Activated CD8-positive, alpha-beta memory T cell treated with anti-CD3 and anti-CD28 coated beads for 4 hours (primary cell): ENCODE results near the gene TYW1B.
"Not testable (repeated sequence)": the region's sequence is repeated elsewhere in the genome, so short reads cannot be mapped to it uniquely, and the experiment has no call there.

ENCODE experiments used
- DNase-seq, 2 donors: peaks; one replicate each; pipeline ENCODE4 v3.0.0-alpha.2; 2020; ENCODE audit warnings: low read depth in 2 of 2

The TYW1B gene

DNA sequence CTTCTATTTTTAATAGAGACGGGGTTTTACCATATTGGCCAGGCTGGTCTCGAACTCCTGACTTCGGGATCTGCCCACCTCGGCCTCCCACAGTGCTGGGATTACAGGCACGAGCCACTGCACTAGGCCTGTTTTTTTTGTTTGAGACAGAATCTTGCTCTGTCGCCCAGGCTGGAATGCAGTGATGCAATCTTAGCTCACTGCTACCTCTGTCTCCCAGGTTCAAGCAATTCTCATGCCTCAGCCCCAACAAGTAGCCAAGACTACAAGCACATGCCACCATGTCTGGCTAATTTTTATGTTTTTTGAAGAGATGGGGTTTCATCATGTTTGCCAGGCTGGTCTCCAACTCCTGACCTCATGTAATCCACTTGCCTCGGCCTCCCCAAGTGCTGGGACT, 73.7 kb downstream of the TYW1B start:
- DNase-seq: no peak

DNA sequence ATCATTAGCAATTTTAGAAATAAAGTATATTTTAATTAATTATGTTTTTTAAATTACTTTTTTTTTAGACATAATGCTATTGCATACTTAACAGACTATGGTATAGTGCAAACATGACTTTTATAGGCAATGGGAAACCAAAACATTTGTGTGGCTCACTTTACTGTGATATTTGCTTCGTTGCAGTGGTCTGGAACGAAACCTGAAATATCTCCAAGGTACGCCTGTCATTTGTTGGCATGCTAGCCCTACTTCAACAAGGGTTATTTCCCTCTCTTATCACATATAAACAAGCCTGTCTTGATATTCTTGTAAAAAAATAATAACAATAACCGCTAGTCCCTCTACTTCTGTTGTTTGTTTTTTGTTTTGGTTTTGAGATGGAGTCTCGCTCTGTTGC, 74.2 kb downstream of the TYW1B start:
- DNase-seq: no peak

GRCh38 chr7:72753229-72753628, 74.8 kb downstream of the TYW1B start:
- not testable (repeated sequence) for DNase-seq

- DNase-seq: no peak
Observed at GRCh38 chr7:72751978-72752377, 76.0 kb downstream of the TYW1B start.

DNA sequence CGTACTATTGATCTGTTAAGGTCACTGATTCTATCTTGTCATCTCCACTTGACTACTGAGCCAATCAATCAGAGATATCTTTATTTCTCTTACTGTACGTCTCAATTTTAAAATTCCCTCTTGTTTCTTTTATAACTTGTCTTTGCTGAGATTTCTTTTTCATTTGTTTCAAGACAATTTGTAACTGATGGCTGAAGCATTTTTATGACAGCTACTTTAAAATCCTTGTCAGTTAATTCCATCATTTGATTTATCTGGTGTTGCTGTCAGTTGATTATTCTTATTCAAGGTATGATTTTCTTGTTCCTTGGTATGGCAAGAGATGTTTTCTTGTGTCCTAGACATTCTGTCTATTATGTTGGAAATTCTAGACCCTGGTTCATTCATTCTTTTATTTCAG, 76.6 kb downstream of the TYW1B start:
- DNase-seq: no peak

DNA sequence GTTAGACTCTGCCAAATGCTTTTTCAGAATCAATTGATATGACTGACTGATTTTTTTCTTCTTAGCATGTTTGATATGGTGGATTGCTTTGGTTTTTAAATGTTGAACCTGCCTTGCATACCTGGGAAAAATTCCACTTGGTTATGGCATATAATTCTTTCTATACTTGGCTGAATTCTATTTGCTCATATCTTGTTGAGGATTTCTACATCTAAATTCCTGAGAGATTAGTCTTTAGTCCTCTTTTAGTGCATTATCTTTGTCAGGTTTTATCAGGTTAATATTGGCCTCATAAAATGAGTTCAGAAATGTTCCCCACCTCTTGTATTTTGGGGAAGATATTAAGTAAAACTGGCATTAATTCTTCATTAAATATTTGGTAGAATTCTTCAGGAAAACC, 79.4 kb downstream of the TYW1B start:
- not testable (repeated sequence) for DNase-seq

GRCh38 chr7:72744244-72744926, 83.6 kb downstream of the TYW1B start:
- DNase-seq: not testable (repeated sequence)

- DNase-seq: not testable (repeated sequence)
Observed at GRCh38 chr7:72743801-72744200, 84.2 kb downstream of the TYW1B start.

- not testable (repeated sequence) for DNase-seq
Observed at GRCh38 chr7:72739716-72740115, 88.3 kb downstream of the TYW1B start.

DNA sequence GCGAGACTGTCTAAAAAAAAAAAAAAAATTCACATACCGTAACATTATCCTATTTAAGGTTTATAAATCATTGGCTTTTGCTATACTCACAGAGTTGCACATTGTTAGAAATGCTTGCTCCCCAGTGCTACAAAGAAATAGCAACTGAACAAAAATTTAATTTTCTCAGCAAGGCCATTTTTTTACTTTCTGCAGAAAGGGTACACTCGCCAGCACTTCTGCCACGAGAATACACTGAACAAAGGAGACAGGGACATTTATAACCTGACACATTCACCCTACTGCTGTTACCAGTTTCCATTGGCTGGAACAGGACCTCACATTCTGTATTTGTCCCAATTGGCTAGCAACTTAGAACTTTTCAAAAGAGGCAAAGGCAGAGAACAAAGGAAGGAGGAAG, 92.1 kb downstream of the TYW1B start:
- not testable (repeated sequence) for DNase-seq

- DNase-seq: not testable (repeated sequence)
Observed at GRCh38 chr7:72730815-72731214, 97.2 kb downstream of the TYW1B start.

DNA sequence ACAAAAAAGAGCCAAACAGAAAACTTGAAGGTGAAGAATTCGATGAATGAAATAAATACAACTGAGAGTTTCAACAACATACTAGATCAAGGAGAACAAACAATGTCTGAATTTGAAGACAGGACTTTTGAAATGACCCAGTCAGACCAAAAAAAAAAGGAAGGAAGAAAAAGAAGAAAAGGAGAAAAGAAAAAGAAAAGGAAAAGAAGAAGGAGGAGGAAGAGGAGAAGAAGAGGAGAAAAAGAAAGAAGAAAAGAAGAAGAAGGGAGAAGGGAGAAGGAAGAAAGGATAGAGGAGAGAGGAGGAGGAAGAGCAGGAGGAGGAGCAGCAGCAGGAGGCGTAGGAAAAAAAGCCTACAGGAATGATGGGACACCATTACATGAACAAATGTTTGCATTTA, 97.6 kb downstream of the TYW1B start:
- DNase-seq: not testable (repeated sequence)

DNA sequence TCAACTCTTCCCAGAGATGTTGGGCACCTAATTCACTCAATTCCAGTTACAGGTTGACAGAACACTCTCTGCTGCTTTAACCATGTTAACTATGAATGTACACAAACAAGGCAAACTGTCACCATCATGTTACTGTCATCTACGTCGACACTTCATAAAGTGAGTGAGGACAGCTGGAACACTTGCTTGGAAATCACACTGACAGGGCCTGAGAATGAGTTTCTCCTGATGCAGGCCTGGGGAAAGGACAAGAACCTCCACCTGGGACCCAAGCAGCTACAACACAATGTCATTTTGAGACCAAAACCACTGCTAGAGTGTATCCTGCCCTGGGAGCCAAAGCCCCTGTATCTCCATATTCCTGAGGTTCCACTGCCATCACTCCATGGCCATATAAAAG, 98.9 kb downstream of the TYW1B start:
- DNase-seq: not testable (repeated sequence)

DNA sequence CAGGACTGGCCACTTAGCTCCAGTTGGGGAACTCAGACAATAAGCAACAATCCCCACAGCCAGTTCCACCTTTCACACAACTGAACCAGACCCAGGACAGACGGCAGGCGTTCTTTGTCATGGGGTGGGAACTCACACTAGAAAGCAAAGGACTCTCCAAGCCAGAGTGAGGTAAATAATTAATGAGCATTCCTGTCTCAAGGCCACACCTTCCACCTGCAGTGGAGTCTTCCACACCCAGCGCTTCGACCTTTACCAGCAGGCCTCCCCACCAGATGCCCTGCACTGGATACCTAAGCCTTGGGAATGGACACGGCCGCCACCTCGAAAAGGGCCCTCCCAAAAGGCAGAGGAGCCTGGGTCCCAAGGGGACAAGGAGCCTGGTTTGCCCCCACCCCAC, 105.3 kb downstream of the TYW1B start:
- not testable (repeated sequence) for DNase-seq

GRCh38 chr7:72720890-72721289, 107.1 kb downstream of the TYW1B start:
- not testable (repeated sequence) for DNase-seq

GRCh38 chr7:72717252-72717774, 110.7 kb downstream of the TYW1B start:
- DNase-seq: not testable (repeated sequence)

DNA sequence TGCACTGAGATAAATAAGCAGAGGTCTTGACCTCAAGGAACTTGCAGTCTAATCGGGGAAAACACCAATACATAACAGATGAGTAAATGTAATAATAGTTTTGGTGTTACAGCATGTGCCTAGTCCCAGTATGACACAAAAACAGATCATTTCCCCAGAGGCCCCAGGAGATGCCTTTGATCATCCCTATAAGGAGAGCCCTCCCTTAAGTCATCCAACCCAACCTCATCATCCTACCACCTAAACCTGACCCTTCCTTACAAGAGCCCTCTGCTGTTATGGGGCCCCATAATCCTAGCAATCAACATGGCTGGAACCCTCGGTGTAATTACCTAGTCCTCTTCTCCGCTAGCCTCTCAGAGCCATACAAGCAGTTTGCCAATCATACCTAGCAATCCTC, 116.1 kb downstream of the TYW1B start:
- DNase-seq: not testable (repeated sequence)

DNA sequence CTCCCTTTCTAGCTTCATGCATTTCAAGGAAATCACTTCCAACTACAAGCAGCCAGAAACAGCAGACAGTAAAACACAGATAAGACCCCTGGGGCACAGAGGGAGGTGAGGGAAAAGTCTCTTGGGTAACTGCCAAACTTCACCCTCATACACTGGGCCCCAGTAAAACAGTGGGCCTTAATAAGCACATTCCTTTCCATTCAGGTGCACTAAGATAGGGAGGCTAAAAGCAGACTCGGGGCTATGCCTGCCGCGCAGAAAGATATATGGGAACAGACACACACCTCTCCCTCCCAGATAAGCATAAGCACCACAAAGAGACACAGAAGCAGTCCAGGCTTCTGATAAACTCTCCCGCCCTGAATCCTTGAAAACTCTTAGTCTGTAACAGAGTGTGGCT, 117.0 kb downstream of the TYW1B start:
- DNase-seq: no peak

GRCh38 chr7:72709909-72710308, 118.1 kb downstream of the TYW1B start:
- DNase-seq: no peak

GRCh38 chr7:72708371-72709050, 119.5 kb downstream of the TYW1B start:
- not testable (repeated sequence) for DNase-seq

DNA sequence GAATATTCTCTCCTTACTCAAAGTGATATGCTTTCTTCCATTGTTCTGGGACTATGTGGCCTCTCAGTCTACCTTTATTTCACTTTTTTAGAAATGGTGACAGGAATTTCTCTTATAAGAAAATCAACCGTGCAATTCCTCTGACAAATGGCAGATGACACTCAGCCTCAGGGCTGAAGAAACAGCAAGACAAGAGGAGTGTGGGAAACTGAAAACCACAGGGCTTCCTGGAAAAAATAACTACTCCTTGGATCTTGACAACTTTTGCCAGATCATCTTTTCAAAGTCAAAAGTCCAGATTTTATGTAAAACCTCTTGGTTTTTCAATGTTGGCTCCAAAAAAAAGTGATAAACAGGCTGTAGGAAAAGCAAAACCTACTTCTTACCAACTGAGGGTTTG, 121.5 kb downstream of the TYW1B start:
- DNase-seq: no peak

DNA sequence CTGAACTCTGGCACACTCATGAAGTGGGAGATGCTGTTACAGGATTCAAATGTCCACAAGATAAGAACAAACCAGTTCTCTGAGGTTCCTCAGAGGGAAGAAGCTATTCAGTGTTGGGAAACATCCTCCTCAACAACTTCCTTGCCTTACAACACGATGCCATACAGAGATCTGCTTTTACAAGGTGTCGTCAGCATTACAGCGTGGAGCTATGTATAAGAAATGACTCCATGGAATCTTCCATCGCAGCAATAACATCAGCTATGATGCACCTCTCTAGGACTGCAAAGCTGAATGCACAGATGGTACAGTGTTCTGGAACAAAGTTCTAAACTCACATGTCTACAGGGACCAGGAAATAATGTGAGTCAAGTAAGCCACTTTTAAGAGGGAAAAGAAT, 122.3 kb downstream of the TYW1B start:
- DNase-seq: not testable (repeated sequence)

DNA sequence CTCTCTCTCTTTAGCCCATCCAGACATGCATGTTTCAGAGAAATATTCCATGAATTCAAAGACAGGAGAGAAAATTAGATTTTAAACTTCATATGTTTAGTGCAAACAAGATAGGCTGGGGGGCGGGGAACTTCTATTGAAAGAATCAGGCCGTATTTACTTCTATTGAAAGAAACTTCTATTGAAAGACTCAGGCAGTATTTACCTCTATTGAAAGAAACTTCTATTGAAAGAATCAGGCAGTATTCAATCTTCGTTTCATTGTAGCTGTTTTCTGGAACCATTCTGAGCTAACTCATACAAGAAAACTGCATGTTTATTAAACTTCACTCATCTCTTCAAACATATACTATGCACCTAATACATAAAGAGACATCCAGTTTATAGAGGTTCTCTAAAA, 123.1 kb downstream of the TYW1B start:
- DNase-seq: no peak
